LoVo (cell line): ENCODE measurements around the gene SMARCA4.
"Not testable (repeated sequence)": the region's sequence is repeated elsewhere in the genome, so short reads cannot be mapped to it uniquely, and the experiment has no call there.

Source experiments
- DNase-seq: peaks from one replicate; pipeline ENCODE4 v3.0.0-alpha.2; 2016; ENCODE audit warnings: low spot score

Gene SMARCA4

DNA sequence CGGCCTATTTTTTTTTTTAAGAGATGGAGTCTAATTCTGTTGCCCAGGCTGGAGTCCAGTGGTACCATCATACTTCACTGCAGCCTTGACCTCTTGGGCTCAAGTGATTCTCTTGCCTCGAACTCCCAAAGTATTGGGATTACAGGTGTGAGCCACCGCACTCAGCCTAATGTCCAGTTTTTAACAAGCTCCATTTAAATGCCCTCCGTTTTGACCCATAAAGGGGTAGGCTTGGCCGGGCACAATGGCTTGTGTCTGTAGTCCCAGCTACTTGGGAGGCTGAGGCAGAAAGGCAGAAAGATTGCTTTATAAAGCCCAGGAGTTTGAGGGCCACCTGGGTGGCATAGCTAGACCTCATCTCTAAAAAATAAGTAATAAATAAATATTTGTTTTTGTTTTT is 140.2 kb downstream of the SMARCA4 start:
- no peak for DNase-seq

- DNase-seq, result no peak
Observed at GRCh38 chr19:11102944-11103343, 142.1 kb downstream of the SMARCA4 start.

DNA sequence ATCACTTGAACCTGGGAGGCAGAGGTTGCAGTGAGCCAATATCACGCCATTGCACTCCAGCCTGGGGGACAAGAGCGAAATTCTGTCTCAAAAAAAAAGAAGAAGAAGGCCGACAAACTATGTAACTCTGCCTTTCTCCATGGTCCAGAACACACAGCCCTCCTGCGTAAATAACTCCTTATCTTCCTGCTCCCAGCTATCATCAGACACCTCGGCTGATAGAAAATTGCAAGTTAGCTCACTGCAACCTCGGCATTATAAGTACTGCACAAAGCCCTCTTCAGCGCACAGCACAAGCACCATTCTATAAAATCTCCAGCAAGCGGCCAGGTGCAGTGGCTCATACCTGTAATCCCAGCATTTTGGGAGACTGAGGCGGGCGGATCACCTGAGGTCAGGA is 142.8 kb downstream of the SMARCA4 start:
- DNase-seq, result not testable (repeated sequence)

- no peak for DNase-seq
Observed at GRCh38 chr19:11105014-11105636, 144.3 kb downstream of the SMARCA4 start.

DNA sequence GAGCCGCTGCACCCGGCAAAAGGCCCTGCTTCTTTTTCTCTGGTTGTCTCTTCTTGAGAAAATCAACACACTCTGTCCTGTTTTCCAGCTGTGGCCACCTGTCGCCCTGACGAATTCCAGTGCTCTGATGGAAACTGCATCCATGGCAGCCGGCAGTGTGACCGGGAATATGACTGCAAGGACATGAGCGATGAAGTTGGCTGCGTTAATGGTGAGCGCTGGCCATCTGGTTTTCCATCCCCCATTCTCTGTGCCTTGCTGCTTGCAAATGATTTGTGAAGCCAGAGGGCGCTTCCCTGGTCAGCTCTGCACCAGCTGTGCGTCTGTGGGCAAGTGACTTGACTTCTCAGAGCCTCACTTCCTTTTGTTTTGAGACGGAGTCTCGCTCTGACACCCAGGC is 145.6 kb downstream of the SMARCA4 start:
- DNase-seq, result no peak

DNA sequence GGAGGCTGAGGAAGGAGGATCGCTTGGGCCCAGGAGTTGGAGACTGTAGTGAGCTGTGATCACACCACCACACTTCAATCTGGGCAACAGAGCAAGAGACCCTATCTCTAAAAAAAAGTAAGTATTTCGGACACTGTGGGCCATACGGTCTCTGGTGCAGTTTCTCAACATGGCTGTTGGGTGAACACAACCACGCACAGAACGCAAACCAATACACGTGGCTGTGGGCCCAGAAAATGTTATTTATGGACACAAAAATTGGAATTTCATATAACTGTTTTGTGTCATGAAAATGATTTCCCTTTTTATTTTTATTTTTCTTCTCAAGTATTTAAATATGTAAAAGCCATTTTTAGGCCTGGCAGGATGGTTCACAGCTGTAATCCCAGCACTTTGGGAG is 147.9 kb downstream of the SMARCA4 start:
- no peak for DNase-seq

GRCh38 chr19:11111117-11111770 is 150.4 kb downstream of the SMARCA4 start:
- no peak for DNase-seq

GRCh38 chr19:11111771-11112144 is 150.9 kb downstream of the SMARCA4 start:
- DNase-seq, result no peak
